Sigmoid colon (tissue), 4 donors: ENCODE data around the gene CD58.

Source experiments
- POLR2AphosphoS5 ChIP-seq, 4 donors: sonication (generic); formaldehyde crosslinking; IDR thresholded peaks; one replicate each; pipeline ENCODE4 v1.6.1; 2017; ENCODE audit warnings: antibody characterized with exemption in 4 of 4
- TF ChIP-seq, protein P1 (sequence below), 4 experiments: fragments of 450-650 bp in 3 of 4; fragments of 200-600 bp in 1 of 4; IDR thresholded peaks; one replicate each; pipeline ENCODE4 v1.5.1; 2016 to 2019; ENCODE audit warnings: antibody characterized with exemption in 4 of 4, mild to moderate bottlenecking in 3 of 4, moderate library complexity in 2 of 4

DNA sequence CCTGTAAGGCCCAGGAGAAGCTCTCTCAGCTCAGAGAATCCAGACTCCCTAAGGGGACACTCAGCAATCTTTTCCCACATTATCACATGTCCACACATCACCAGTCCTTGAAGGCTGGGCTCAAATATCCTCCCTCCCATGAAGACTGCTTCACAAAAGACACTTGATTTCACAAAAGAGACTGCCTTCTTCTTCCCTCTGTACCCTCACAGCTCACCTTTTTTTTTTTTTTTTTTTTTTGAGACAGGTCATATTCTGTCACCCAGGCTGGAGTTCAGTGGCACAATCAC lies 1.5 kb downstream of the CD58 start:
- TF ChIP-seq, protein P1, sequence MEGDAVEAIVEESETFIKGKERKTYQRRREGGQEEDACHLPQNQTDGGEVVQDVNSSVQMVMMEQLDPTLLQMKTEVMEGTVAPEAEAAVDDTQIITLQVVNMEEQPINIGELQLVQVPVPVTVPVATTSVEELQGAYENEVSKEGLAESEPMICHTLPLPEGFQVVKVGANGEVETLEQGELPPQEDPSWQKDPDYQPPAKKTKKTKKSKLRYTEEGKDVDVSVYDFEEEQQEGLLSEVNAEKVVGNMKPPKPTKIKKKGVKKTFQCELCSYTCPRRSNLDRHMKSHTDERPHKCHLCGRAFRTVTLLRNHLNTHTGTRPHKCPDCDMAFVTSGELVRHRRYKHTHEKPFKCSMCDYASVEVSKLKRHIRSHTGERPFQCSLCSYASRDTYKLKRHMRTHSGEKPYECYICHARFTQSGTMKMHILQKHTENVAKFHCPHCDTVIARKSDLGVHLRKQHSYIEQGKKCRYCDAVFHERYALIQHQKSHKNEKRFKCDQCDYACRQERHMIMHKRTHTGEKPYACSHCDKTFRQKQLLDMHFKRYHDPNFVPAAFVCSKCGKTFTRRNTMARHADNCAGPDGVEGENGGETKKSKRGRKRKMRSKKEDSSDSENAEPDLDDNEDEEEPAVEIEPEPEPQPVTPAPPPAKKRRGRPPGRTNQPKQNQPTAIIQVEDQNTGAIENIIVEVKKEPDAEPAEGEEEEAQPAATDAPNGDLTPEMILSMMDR (IDR thresholded peaks at IDR 0.05) = no peak
- TF ChIP-seq POLR2AphosphoS5 (IDR thresholded peaks at IDR 0.05) = no peak
